Measurements from ENCODE around the gene ASIC4. TPM values are rescaled to one million over a fixed set of nuclear protein-coding genes. Genes with fewer than 3 reads are reported as not detected.

Gene ASIC4
- total RNA-seq: 0.05 and 0.16 TPM in 2 replicates

- intact Hi-C loops (cut with micrococcal nuclease): no loop called here
Measured at GRCh38 chr2:219514196-219514761, at the start of gene ASIC4. ASIC4 (plus strand) TSS chr2:219514482; CDS start chr2:219514725, 243 bp downstream.

GRCh38 chr2:219465659-219466561 lies 48.4 kb upstream of the ASIC4 start:
- intact Hi-C loops (cut with micrococcal nuclease): no loop called here

- intact Hi-C loops (cut with micrococcal nuclease): no loop called here
Measured at GRCh38 chr2:219466816-219467735, 47.2 kb upstream of the ASIC4 start.

GRCh38 chr2:219467736-219468075 lies 46.6 kb upstream of the ASIC4 start:
- intact Hi-C loops (cut with micrococcal nuclease): no loop called here

GRCh38 chr2:219468410-219469185 lies 45.7 kb upstream of the ASIC4 start:
- intact Hi-C loops (cut with micrococcal nuclease): no loop called here

GRCh38 chr2:219469186-219469724 lies 45.0 kb upstream of the ASIC4 start:
- intact Hi-C loops (cut with micrococcal nuclease): no loop called here

- intact Hi-C loops (cut with micrococcal nuclease): no loop called here
Measured at GRCh38 chr2:219470429-219470828, 43.9 kb upstream of the ASIC4 start.

- intact Hi-C loops (cut with micrococcal nuclease): no loop called here
Measured at GRCh38 chr2:219471476-219472371, 42.6 kb upstream of the ASIC4 start.

GRCh38 chr2:219472629-219473187 lies 41.6 kb upstream of the ASIC4 start:
- intact Hi-C loops (cut with micrococcal nuclease): no loop called here

GRCh38 chr2:219473511-219473910 lies 40.8 kb upstream of the ASIC4 start:
- intact Hi-C loops (cut with micrococcal nuclease): no loop called here

- intact Hi-C loops (cut with micrococcal nuclease): loop anchor here (5.0 kb wide), 1 partner anchor 168 kb away; no protein-coding TSS in a partner anchor
Measured at GRCh38 chr2:219474285-219475060, 39.8 kb upstream of the ASIC4 start.

- intact Hi-C loops (cut with micrococcal nuclease): loop anchor here (5.0 kb wide), 1 partner anchor 167 kb away; no protein-coding TSS in a partner anchor
Measured at GRCh38 chr2:219475278-219475677, 39.0 kb upstream of the ASIC4 start.

- intact Hi-C loops (cut with micrococcal nuclease): loop anchor here (1.0 to 5.0 kb wide), 2 partner anchors 54 to 166 kb away; no protein-coding TSS in a partner anchor
Measured at GRCh38 chr2:219475697-219476651, 38.3 kb upstream of the ASIC4 start.

- intact Hi-C loops (cut with micrococcal nuclease): loop anchor here (1.0 to 5.0 kb wide), 2 partner anchors 54 to 166 kb away; no protein-coding TSS in a partner anchor
Measured at GRCh38 chr2:219476652-219477151, 37.6 kb upstream of the ASIC4 start.

GRCh38 chr2:219477179-219477578 lies 37.1 kb upstream of the ASIC4 start:
- intact Hi-C loops (cut with micrococcal nuclease): loop anchor here (5.0 kb wide), 1 partner anchor 165 kb away; no protein-coding TSS in a partner anchor

- intact Hi-C loops (cut with micrococcal nuclease): loop anchor here (5.0 kb wide), 1 partner anchor 164 kb away; no protein-coding TSS in a partner anchor
Measured at GRCh38 chr2:219477815-219478214, 36.5 kb upstream of the ASIC4 start.

- intact Hi-C loops (cut with micrococcal nuclease): loop anchor here (5.0 kb wide), 1 partner anchor 163 kb away; no protein-coding TSS in a partner anchor
Measured at GRCh38 chr2:219478916-219479315, 35.4 kb upstream of the ASIC4 start.

Data from T-helper 2 cell treated with Interferon-gamma antibody and Interleukin-4, amounts not matched to agents 100 ng/mL and 5 ng/mL, for 36 hours (primary cell).